ENCODE results near the gene SCFD2. TPM values are rescaled to one million over a fixed set of nuclear protein-coding genes. Genes with fewer than 3 reads are reported as not detected.

SCFD2 gene
- total RNA-seq, 4 donors from 2014 or later, result 13.1 to 27.4 (median 19.8) TPM

GRCh38 chr4:53151489-53151788 lies 214.4 kb downstream of the SCFD2 start:
- no peak for TF ChIP-seq CTCF (IDR thresholded peaks at IDR 0.05; ENCODE audit: low read depth)

GRCh38 chr4:53150631-53151488 lies 215.0 kb downstream of the SCFD2 start:
- no peak for TF ChIP-seq CTCF (IDR thresholded peaks at IDR 0.05; ENCODE audit: low read depth)

- TF ChIP-seq CTCF (IDR thresholded peaks at IDR 0.05; ENCODE audit: low read depth), result no peak
These were observed 218.2 kb downstream of the SCFD2 start for GRCh38 chr4:53147711-53148110.

GRCh38 chr4:53147197-53147596 lies 218.7 kb downstream of the SCFD2 start:
- no peak for TF ChIP-seq CTCF (IDR thresholded peaks at IDR 0.05; ENCODE audit: low read depth)

GRCh38 chr4:53141308-53141707 lies 224.6 kb downstream of the SCFD2 start:
- TF ChIP-seq CTCF (IDR thresholded peaks at IDR 0.05; ENCODE audit: low read depth), result no peak

- no peak for TF ChIP-seq CTCF (IDR thresholded peaks at IDR 0.05; ENCODE audit: low read depth)
These were observed 228.4 kb downstream of the SCFD2 start for GRCh38 chr4:53137468-53137867.

- no peak for TF ChIP-seq CTCF (IDR thresholded peaks at IDR 0.05; ENCODE audit: low read depth)
These were observed 228.9 kb downstream of the SCFD2 start for GRCh38 chr4:53136954-53137353.

Data from subcutaneous adipose tissue (tissue), 4 donors.